ENCODE data around the gene FBXL17. TPM values are rescaled to one million over a fixed set of nuclear protein-coding genes. Genes with fewer than 3 reads are reported as not detected.
A peak's percentile ranks its signal among the peaks of the same experiment; 100 is the strongest.

The FBXL17 gene
- total and polyA plus RNA-seq, 9 of the 15 experiments (the other 6 are each of a cell fraction or from before 2014, with no cell fraction given), result 0.32 to 5.4 (median 1.8) TPM

DNA sequence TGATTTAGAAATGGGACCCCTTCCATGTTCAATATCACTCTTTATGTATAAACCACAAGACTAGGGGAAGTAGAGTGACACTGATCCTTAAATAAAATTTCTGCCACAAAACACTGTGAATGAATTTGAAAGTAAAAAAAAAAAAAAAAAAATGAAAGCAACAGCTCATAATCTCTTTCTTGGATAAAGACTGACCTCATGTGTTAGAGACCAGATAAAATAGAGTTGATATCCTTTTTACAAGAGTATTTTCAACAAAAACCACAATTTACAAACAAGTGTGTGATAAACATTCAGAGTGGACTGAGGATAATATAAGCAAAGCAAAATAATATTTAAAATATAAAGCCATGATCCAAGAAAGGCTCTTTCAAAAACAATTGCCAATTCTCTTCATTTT, 180.2 kb downstream of the FBXL17 start:
- POLR2A ChIA-PET, result no interaction called here
- Histone ChIP-seq H3K27me3 (ENCODE audit: control insufficient read depth in 2 of 2, insufficient read depth in 2 of 2, low read length in 2 of 2) (no peaks in the 10 kb centered on the region), H3K9me1 (ENCODE audit: control insufficient read depth, insufficient read depth, low read length) (no peaks in the 10 kb centered on the region), H2AFZ (ENCODE audit: low read depth, low read length) (no peak overlapping the region), H3K36me3 (ENCODE audit: control insufficient read depth, insufficient read depth, low read length) (no peaks in the 10 kb centered on the region), H3K9me3 (replicated peaks; ENCODE audit: control insufficient read depth, insufficient read depth, low read depth, low read length) (no peaks in the 10 kb centered on the region), H3K9ac (ENCODE audit: insufficient read depth in 1 of 2, low read depth in 2 of 2, low read length in 2 of 2) (no peak overlapping the region), H3K4me2 (ENCODE audit: insufficient read depth, low read length) (no peak overlapping the region), H3K27ac (ENCODE audit: extremely low read depth, low read depth, low read length) (no peak overlapping the region), H4K20me1 (replicated peaks; ENCODE audit: control insufficient read depth, insufficient read depth, low read length) (no peaks in the 10 kb centered on the region), H3K4me1 (replicated peaks in 1 of 2; ENCODE audit: control insufficient read depth in 2 of 2, insufficient read depth in 2 of 2, low read length in 2 of 2) (no peaks in the 10 kb centered on the region), H3K79me2 (ENCODE audit: control insufficient read depth, insufficient read depth, low read length) (no peaks in the 10 kb centered on the region), H3K4me3 (no peak overlapping the region)
- no peak for DNase-seq (ENCODE audit: extremely low read depth in 1 of 4, low spot score in 3 of 4)
- in situ Hi-C loops (cut with MboI) (no loop called here), intact Hi-C loops (cut with micrococcal nuclease) (no loop called here)
- CTCF ChIA-PET (ENCODE audit: low intra/inter-chr PET ratio), result interaction anchor here (0.6 kb wide), 1 partner anchor 61 kb away, joined by 4 read pairs; no protein-coding TSS in a partner anchor
- ATAC-seq, result no peak
- no TSS peak for BruUV-seq (replicated peaks)
- TF ChIP-seq RAD21 (CRISPR knock-in tag; conservative IDR thresholded peaks at IDR 0.05 in 1 of 2, IDR thresholded peaks at IDR 0.05 in 1 of 2), result peak in 1 of 2 experiments; percentile 25; a peak in 1 of 4 replicates
- TF ChIP-seq NR1H2 (CRISPR knock-in tag; IDR thresholded peaks at IDR 0.05), result no peak
- TF ChIP-seq POLR2H (tag; IDR thresholded peaks at IDR 0.05; ENCODE audit: low read depth), result no peak
- FAIRE-seq, result no peak

- FAIRE-seq, result no peak
- POLR2A ChIA-PET, result no interaction called here
- intact Hi-C loops (cut with micrococcal nuclease) (no loop called here), in situ Hi-C loops (cut with MboI) (no loop called here)
- Histone ChIP-seq H3K9ac (ENCODE audit: insufficient read depth in 1 of 2, low read depth in 2 of 2, low read length in 2 of 2) (no peak overlapping the region), H3K9me3 (replicated peaks; ENCODE audit: control insufficient read depth, insufficient read depth, low read depth, low read length) (no peaks in the 10 kb centered on the region), H3K9me1 (ENCODE audit: control insufficient read depth, insufficient read depth, low read length) (no peaks in the 10 kb centered on the region), H3K4me3 (no peak overlapping the region), H3K79me2 (ENCODE audit: control insufficient read depth, insufficient read depth, low read length) (no peaks in the 10 kb centered on the region), H3K4me1 (replicated peaks in 1 of 2; ENCODE audit: control insufficient read depth in 2 of 2, insufficient read depth in 2 of 2, low read length in 2 of 2) (no peaks in the 10 kb centered on the region), H4K20me1 (replicated peaks; ENCODE audit: control insufficient read depth, insufficient read depth, low read length) (no peaks in the 10 kb centered on the region), H3K27ac (ENCODE audit: extremely low read depth, low read depth, low read length) (no peak overlapping the region), H3K36me3 (ENCODE audit: control insufficient read depth, insufficient read depth, low read length) (no peaks in the 10 kb centered on the region), H2AFZ (ENCODE audit: low read depth, low read length) (no peak overlapping the region), H3K27me3 (ENCODE audit: control insufficient read depth in 2 of 2, insufficient read depth in 2 of 2, low read length in 2 of 2) (no peaks in the 10 kb centered on the region), H3K4me2 (ENCODE audit: insufficient read depth, low read length) (no peak overlapping the region)
- TF ChIP-seq HOMEZ (CRISPR knock-in tag; IDR thresholded peaks at IDR 0.05), result no peak
- no peak for TF ChIP-seq ZNF561 (CRISPR knock-in tag; conservative IDR thresholded peaks at IDR 0.05)
- TF ChIP-seq, protein P1, sequence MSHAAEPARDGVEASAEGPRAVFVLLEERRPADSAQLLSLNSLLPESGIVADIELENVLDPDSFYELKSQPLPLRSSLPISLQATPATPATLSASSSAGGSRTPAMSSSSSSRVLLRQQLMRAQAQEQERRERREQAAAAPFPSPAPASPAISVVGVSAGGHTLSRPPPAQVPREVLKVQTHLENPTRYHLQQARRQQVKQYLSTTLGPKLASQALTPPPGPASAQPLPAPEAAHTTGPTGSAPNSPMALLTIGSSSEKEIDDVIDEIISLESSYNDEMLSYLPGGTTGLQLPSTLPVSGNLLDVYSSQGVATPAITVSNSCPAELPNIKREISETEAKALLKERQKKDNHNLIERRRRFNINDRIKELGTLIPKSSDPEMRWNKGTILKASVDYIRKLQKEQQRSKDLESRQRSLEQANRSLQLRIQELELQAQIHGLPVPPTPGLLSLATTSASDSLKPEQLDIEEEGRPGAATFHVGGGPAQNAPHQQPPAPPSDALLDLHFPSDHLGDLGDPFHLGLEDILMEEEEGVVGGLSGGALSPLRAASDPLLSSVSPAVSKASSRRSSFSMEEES (CRISPR knock-in tag; IDR thresholded peaks at IDR 0.05), result no peak
- no peak for TF ChIP-seq NFXL1 (CRISPR knock-in tag; IDR thresholded peaks at IDR 0.05)
- no peak for TF ChIP-seq HDAC1 (IDR thresholded peaks at IDR 0.05)
- CTCF ChIA-PET (ENCODE audit: low intra/inter-chr PET ratio), result no interaction called here
- BruUV-seq (replicated peaks), result no TSS peak
- DNase-seq (ENCODE audit: extremely low read depth in 1 of 4, low spot score in 3 of 4), result no peak
- ATAC-seq, result no peak
These were observed 185.6 kb downstream of the FBXL17 start for GRCh38 chr5:108196276-108196675.

Data from K562 (cell line).